ENCODE measurements around the gene CEBPZ. TPM values are rescaled to one million over a fixed set of nuclear protein-coding genes. Genes with fewer than 3 reads are reported as not detected.

CEBPZ gene, protein sequence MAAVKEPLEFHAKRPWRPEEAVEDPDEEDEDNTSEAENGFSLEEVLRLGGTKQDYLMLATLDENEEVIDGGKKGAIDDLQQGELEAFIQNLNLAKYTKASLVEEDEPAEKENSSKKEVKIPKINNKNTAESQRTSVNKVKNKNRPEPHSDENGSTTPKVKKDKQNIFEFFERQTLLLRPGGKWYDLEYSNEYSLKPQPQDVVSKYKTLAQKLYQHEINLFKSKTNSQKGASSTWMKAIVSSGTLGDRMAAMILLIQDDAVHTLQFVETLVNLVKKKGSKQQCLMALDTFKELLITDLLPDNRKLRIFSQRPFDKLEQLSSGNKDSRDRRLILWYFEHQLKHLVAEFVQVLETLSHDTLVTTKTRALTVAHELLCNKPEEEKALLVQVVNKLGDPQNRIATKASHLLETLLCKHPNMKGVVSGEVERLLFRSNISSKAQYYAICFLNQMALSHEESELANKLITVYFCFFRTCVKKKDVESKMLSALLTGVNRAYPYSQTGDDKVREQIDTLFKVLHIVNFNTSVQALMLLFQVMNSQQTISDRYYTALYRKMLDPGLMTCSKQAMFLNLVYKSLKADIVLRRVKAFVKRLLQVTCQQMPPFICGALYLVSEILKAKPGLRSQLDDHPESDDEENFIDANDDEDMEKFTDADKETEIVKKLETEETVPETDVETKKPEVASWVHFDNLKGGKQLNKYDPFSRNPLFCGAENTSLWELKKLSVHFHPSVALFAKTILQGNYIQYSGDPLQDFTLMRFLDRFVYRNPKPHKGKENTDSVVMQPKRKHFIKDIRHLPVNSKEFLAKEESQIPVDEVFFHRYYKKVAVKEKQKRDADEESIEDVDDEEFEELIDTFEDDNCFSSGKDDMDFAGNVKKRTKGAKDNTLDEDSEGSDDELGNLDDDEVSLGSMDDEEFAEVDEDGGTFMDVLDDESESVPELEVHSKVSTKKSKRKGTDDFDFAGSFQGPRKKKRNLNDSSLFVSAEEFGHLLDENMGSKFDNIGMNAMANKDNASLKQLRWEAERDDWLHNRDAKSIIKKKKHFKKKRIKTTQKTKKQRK
- total RNA-seq: 11.8 and 17.1 TPM in 2 replicates

DNA sequence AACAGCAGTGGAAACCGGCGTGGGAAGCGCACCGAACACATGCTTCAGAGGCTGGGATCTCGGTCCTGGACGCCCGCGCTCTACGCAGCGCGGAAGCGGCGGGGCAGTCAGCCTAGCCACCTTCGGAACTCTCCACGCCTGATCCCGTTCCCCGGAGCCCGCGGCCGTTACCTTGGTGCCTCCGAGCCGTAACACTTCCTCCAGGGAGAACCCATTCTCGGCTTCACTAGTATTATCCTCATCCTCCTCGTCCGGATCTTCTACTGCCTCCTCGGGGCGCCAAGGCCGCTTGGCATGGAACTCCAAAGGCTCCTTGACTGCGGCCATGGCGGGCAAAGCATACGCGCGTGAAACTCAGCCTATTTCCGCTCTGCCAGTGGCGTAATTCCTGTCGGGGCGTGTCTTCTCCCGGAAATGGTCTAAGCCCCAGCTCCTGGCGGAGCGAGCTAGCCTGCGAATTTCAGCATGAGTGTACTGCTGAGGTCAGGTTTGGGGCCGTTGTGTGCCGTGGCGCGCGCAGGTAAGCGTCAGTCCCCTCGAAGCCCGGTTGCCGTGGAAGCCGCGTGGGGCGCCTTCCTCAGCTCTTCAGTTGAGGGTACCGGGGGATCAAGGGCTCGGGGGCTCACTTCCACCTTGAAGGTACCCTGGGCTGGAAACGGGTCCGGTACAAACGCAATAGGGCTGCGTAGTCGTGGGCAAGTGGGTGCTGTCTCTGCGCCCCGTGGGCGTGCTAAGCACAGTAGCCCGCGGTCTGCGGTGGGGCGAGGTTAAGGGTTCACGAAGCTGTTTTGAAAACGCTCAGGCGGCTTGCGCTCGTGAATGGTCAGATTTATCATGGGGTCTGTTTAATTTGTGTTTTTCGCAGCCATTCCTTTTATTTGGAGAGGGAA lies at the start of gene CEBPZ, which contains the start of gene NDUFAF7:
CEBPZ (minus strand) TSS at position 356 of the 890 bp plus-strand sequence; CDS start at position 327, 29 bp downstream.
NDUFAF7 (plus strand) TSS at position 418 of the 890 bp plus-strand sequence; CDS start at position 466, 48 bp downstream.

DNA sequence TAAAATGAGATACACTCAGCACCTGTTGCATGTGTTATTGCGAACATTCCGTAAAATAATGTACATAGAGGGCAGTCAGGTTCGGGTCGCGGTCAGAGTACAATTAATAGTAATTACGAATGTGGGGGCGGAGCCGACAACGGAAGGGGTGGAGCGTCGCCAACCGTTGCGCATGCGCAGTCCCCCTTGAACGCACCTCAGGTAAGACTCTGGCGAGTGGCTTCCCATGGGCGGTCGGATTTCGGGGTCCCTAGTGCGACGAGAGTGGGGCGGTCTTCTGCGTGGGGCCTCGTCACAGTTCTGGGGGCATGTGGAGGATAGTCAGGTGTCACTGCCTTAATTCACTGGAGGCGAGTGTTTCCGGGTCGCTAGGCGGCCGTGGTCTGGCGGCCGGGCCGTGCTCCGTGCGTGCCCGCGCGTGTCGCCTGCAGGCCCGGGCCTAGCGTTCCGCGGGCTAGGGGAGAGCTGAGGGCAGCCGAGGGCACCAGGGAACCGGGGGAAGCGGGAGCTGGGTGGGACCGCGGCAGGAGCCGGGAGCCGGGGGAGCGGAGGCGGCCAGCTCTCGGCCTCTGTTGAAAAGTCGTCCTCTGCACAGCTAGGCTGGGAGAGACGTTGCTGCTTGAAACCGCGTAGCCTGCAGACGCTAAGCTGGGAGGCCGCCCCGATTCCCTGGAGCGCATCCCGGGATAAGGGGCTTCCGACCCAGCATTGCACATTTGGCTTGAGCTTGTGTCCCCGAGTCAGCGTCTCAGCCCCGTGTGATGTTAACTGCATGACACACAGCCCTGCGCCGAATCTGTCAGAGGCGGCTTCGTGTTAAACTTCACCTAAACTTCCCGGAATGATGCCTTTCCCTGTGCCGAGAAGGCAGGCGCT lies 34.8 kb downstream of the CEBPZ start, which contains the start of gene CEBPZOS:
CEBPZOS (plus strand) TSS at position 177 of the 876 bp plus-strand sequence. CDS start 3,209 bp downstream, outside the sequence.

DNA sequence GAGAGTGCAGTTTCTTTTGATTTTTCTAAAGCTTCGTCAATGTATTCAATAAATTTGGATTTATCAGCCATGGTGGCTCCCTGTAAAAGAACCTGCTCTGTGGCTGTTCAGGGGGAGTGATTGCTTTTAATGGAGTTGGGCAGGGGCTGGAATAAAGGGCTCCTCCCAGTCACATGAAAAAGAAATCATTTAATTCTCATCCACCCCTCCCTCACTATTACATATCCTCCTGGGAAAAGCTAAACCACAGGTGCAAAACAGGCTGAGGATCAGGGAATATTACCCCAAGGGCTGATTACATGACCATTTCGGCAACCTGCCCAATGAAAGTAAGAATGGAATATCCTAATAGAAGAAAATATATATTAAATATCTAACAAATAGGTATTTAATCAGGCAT lies 42.8 kb downstream of the CEBPZ start, which contains the start of gene SULT6B1:
SULT6B1 (minus strand) TSS at position 101 of the 400 bp plus-strand sequence; CDS start at position 71, 30 bp downstream.

GRCh38 chr2:37156857-37157714 lies 74.3 kb downstream of the CEBPZ start, which contains the start of gene EIF2AK2:
Gene EIF2AK2, minus strand, starts transcription at chr2:37156980. Its CDS starts 9,174 bp downstream, at chr2:37147806.

Other genes with a start within 250 kb of the CEBPZ start
- gene HEATR5B, start 147.2 kb downstream of the CEBPZ start, total RNA-seq: 5.7 and 11.3 TPM in 2 replicates
- 1.9 and 4.1 TPM in 2 replicates for gene GPATCH11, start 147.1 kb downstream of the CEBPZ start, total RNA-seq
- gene EIF2AK2, start 74.6 kb downstream of the CEBPZ start, total RNA-seq: 9.9 and 13.5 TPM in 2 replicates
- not detected in 2 replicates for gene SULT6B1, start 42.9 kb downstream of the CEBPZ start, total RNA-seq
- 12.5 and 20.2 TPM in 2 replicates for gene CEBPZOS, start 35.1 kb downstream of the CEBPZ start, total RNA-seq
- 8.6 and 11.4 TPM in 2 replicates for gene NDUFAF7, start 62 bp upstream of the CEBPZ start, total RNA-seq
- 26.4 and 36.0 TPM in 2 replicates for gene PRKD3, start 93.2 kb upstream of the CEBPZ start, total RNA-seq
- gene QPCT, start 113.0 kb upstream of the CEBPZ start, total RNA-seq: 17.9 and 23.2 TPM in 2 replicates